GM13976 (cell line): ENCODE measurements around the gene CAPZB.

Experiments used
- DNase-seq: peaks from one replicate; pipeline ENCODE4 v3.0.0; 2012; ENCODE audit warnings: low spot score
- in situ Hi-C: fragments of 300-500 bp; cut with MboI; formaldehyde crosslinking; loops from one replicate; pipeline ENCODE4 v1.12.0; 2022; ENCODE audit warnings: low sequenced_read_pairs, mixed read lengths, inconsistent platforms; ENCODE audit not compliant: unreplicated experiment
- TF ChIP-seq, protein P1 (sequence below): IDR thresholded peaks from 2 replicates; pipeline ENCODE4 v1.5.1; 2012; ENCODE audit warnings: borderline replicate concordance, mild to moderate bottlenecking; ENCODE audit not compliant: insufficient read depth; ENCODE audit errors: extremely low read depth, missing control alignments, control extremely low read depth

CAPZB gene

DNA sequence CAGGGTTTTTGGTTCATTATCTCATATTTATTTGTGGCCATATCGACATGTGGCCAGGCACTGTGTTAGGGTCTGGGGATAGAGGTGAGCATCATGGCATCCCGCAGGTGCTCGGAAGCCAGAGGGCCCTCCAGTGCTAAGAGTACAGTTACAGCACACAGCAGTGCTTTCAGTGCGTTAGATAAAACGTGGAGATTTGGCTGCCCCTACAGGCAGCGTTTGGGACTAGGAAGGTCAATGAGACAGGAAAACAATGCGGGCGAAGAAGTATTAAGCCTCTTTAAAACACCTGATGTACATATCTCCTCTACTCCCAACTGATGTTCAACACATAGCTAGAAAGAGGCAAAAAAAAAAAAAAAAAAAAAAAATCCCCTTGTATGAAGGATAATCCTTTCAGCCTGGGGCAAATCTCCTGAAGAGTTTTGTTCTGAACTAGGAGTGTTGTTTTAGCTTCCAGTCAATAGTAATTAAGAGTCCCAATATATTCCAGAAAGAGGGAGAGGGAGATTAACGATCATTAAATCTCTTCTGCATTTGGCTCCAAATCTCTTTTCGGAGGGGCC is 80.1 kb downstream of the CAPZB start:
- DNase-seq: no peak
- TF ChIP-seq, protein P1, sequence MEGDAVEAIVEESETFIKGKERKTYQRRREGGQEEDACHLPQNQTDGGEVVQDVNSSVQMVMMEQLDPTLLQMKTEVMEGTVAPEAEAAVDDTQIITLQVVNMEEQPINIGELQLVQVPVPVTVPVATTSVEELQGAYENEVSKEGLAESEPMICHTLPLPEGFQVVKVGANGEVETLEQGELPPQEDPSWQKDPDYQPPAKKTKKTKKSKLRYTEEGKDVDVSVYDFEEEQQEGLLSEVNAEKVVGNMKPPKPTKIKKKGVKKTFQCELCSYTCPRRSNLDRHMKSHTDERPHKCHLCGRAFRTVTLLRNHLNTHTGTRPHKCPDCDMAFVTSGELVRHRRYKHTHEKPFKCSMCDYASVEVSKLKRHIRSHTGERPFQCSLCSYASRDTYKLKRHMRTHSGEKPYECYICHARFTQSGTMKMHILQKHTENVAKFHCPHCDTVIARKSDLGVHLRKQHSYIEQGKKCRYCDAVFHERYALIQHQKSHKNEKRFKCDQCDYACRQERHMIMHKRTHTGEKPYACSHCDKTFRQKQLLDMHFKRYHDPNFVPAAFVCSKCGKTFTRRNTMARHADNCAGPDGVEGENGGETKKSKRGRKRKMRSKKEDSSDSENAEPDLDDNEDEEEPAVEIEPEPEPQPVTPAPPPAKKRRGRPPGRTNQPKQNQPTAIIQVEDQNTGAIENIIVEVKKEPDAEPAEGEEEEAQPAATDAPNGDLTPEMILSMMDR: no peak
- in situ Hi-C loops: no loop called here

DNA sequence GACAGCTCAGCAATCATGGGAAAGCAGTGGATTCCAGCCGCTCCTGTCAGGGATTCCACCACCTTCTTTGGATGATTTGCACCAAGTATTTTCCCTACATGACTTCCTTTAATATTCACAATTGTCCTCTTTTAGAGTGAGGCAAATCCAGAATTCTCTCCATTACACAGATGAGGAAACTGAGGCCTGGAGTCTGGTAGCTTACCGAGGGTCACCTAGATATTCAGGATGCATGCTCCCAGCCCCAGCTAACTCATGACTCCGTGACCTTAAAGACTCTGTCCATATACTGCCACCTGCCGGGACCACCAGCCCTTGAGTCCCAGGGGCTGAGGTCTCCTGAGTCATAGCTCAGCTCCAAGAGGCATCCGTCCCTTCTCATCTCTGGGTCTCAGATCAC is 80.6 kb downstream of the CAPZB start:
- TF ChIP-seq, protein P1: no peak
- in situ Hi-C loops: no loop called here

DNA sequence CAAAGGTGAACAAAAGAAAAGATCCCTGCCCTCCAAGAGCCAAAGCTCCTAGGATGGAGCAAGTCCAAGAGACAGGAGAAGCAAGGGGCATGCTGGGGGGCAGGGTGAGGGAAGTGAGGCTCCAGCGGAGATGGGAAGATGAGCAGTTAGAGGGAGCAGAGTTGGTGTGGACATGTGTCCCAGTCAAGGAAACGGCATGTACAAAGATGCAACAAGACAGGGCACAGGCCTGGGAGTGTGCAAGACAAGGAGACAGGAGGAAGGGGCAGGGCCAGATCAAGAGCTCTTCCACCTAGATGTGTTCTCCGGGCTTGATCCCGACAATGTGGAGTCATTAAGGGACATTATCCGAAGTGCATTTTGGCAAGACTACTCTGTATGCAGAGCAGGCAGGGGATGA is 82.1 kb downstream of the CAPZB start:
- in situ Hi-C loops: no loop called here
- TF ChIP-seq, protein P1: no peak
- DNase-seq: no peak

More for the DNA sequence above, 80.6 kb downstream of the CAPZB start:
- no peak for DNase-seq

DNA sequence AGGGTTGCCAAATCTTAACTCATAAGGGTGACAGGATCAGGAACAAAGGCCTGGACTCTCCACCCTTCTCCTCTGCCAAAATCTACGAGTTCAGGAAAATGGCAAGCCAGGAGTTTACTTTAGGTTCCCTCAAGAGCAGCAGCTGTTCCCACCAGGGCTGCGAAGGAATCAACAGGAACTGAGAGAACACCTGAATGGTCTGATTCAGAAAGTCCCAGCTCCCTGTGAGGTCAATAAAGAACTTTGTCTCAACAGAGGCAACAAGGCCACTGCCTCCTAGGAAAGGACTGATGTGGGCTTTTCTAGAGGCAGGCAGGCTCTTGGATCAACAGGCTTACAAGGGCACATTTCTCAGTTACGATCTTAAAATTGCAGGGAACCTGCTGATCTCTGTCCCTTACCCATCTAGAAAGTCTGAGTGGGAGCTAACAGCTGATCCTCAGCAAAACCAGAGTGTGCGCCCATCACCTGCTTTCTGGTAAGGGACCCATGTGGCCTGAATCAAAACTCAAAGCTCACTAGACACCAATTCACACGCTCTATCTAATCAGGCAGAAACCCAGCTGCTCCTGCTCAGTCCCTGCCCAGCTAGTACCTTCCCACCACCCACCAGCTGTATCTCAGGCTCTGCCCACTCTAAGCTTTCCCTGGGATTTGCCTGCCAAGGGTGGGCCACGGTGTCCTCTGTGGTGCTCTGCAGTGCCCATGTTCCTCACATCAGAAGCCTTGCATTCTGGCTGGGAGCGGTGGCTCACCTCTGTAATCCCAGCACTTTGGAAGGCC is 83.1 kb downstream of the CAPZB start:
- in situ Hi-C loops: no loop called here
- DNase-seq: no peak
- TF ChIP-seq, protein P1: no peak

DNA sequence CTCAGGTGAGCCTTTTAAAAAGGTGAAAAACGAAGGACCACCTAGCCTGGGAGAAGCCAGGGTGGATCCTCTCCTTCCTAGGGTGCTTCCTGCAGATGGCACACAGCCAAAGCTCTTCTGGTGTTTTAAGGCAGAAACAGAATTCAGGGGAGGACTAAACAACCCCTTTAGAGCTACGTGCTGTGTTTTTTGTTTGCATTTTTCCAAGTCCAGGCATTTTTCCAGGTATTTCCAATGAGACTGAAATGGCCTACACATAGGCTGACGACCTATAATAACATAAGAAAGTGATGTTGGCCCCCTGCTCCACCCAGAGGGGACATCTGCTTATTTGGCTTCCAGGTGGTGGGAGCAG is 83.8 kb downstream of the CAPZB start:
- TF ChIP-seq, protein P1: no peak
- no peak for DNase-seq
- in situ Hi-C loops: no loop called here

DNA sequence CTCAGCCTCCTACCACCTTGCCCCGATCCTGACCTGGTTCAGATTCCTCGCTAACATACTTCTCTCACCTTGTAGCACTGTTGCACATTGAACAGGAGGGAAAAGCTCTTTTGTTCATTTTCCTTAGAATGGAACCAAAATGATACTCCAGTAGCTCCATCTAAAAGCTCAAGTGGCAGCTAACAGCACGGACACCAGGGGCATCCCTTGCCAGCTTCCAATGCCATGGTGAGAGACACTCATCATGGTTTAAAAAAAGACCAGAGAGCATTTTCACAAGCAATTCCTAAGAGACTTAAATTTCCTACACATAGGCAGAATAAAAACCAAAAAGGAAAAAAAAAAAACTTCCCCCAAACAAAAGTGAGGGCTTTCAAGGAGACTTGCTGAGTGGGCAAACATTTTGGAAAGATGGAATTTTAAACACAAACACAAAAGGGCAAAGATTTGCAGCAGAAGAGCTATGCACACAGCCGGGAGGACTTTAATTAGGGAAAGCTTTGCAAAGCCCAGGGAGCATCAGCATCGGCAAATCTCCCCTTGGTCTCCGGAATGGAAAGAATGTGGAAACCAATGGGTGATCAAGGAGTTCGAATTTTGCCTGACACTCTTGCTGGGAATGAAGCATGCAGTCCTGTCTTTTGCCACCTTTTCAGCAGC is 84.3 kb downstream of the CAPZB start:
- TF ChIP-seq, protein P1: no peak
- no peak for DNase-seq
- in situ Hi-C loops: no loop called here
